UCSD-AML1 (cell line): ENCODE results near the gene CACNA1B.

ENCODE experiments used
- DNase-seq: peaks from one replicate; lab custom pipeline; 2025; ENCODE audit not compliant: unreplicated experiment; lab: John Stamatoyannopoulos, UW

Gene CACNA1B

GRCh38 chr9:138025908-138026307 lies 148.3 kb downstream of the CACNA1B start:
- DNase-seq, result no peak

GRCh38 chr9:138028596-138028995 lies 151.0 kb downstream of the CACNA1B start:
- DNase-seq, result no peak

GRCh38 chr9:138031186-138031585 lies 153.6 kb downstream of the CACNA1B start:
- no peak for DNase-seq

- no peak for DNase-seq
These were observed 156.4 kb downstream of the CACNA1B start for GRCh38 chr9:138033950-138034349.

GRCh38 chr9:138037140-138037539 lies 159.6 kb downstream of the CACNA1B start:
- DNase-seq, result no peak

- DNase-seq, result no peak
These were observed 160.7 kb downstream of the CACNA1B start for GRCh38 chr9:138038244-138038671.

- no peak for DNase-seq
These were observed 163.2 kb downstream of the CACNA1B start for GRCh38 chr9:138040446-138041430.

- DNase-seq, result no peak
These were observed 164.6 kb downstream of the CACNA1B start for GRCh38 chr9:138042146-138042545.

GRCh38 chr9:138042640-138043039 lies 165.1 kb downstream of the CACNA1B start:
- no peak for DNase-seq

GRCh38 chr9:138043061-138043410 lies 165.5 kb downstream of the CACNA1B start:
- no peak for DNase-seq

GRCh38 chr9:138043411-138044345 lies 166.1 kb downstream of the CACNA1B start:
- no peak for DNase-seq

GRCh38 chr9:138044485-138045383 lies 167.2 kb downstream of the CACNA1B start:
- no peak for DNase-seq

- DNase-seq, result no peak
These were observed 168.2 kb downstream of the CACNA1B start for GRCh38 chr9:138045541-138046490.

GRCh38 chr9:138046641-138047301 lies 169.2 kb downstream of the CACNA1B start:
- no peak for DNase-seq

- DNase-seq, result no peak
These were observed 170.0 kb downstream of the CACNA1B start for GRCh38 chr9:138047469-138048040.

- no peak for DNase-seq
These were observed 170.6 kb downstream of the CACNA1B start for GRCh38 chr9:138048184-138048583.

- DNase-seq, result no peak
These were observed 171.7 kb downstream of the CACNA1B start for GRCh38 chr9:138049085-138049778.
